H9 (cell line): ENCODE results near the gene SNX27. TPM values are rescaled to one million over a fixed set of nuclear protein-coding genes. Genes with fewer than 3 reads are reported as not detected.

Experiments
- DNase-seq: peaks from one replicate; pipeline ENCODE4 v3.0.0-alpha.2; 2017
- H2AFZ ChIP-seq: one replicate; pipeline ENCODE4 v1.6.1; 2013; ENCODE audit warnings: mild to moderate bottlenecking, low read length, control low read depth, moderate library complexity
- H2AK5ac ChIP-seq: 2 replicates; pipeline ENCODE4 v1.6.1; 2013; ENCODE audit warnings: low read length, control low read depth, mixed read lengths; ENCODE audit not compliant: insufficient read length
- H2BK120ac ChIP-seq: one replicate; pipeline ENCODE4 v1.6.1; 2013; ENCODE audit warnings: low read depth, mild to moderate bottlenecking, low read length, control low read depth, inconsistent platforms; ENCODE audit not compliant: poor library complexity, severe bottlenecking
- H2BK12ac ChIP-seq: 2 replicates; pipeline ENCODE4 v1.6.1; 2013; ENCODE audit warnings: low read length, control low read depth, mixed read lengths, low read depth; ENCODE audit not compliant: insufficient read length
- H2BK15ac ChIP-seq: 2 replicates; pipeline ENCODE4 v1.6.1; 2013; ENCODE audit warnings: low read depth, low read length, control low read depth
- H2BK20ac ChIP-seq: one replicate; pipeline ENCODE4 v1.6.1; 2013; ENCODE audit warnings: low read depth, mild to moderate bottlenecking, low read length, control low read depth, inconsistent platforms; ENCODE audit not compliant: poor library complexity, severe bottlenecking
- H2BK5ac ChIP-seq: 2 replicates; pipeline ENCODE4 v1.6.1; 2013; ENCODE audit warnings: low read length, control low read depth, mixed read lengths; ENCODE audit not compliant: insufficient read length
- H3K14ac ChIP-seq: 2 replicates; pipeline ENCODE4 v1.6.1; 2013; ENCODE audit warnings: low read length, control low read depth; ENCODE audit not compliant: insufficient read depth
- H3K18ac ChIP-seq: 2 replicates; pipeline ENCODE4 v1.6.1; 2013; ENCODE audit warnings: low read depth, mild to moderate bottlenecking, mixed read lengths, low read length, control low read depth; ENCODE audit not compliant: insufficient read length
- H3K23ac ChIP-seq: 2 replicates; pipeline ENCODE4 v1.6.1; 2013; ENCODE audit warnings: low read length, control low read depth, mixed read lengths, low read depth; ENCODE audit not compliant: insufficient read length
- H3K23me2 ChIP-seq: 2 replicates; pipeline ENCODE4 v1.6.1; 2013; ENCODE audit warnings: low read depth, mild to moderate bottlenecking, mixed read lengths, low read length, control low read depth; ENCODE audit not compliant: insufficient read length, poor library complexity, severe bottlenecking
- H3K27ac ChIP-seq: 2 replicates; pipeline ENCODE4 v1.5.1; 2013; ENCODE audit warnings: low read length, control low read depth, mixed read lengths, low read depth; ENCODE audit not compliant: insufficient read length
- H3K27me3 ChIP-seq: 2 replicates; pipeline ENCODE4 v1.6.1; 2013; ENCODE audit warnings: low read length, control low read depth, inconsistent platforms; ENCODE audit not compliant: insufficient read depth
- H3K4ac ChIP-seq: 2 replicates; pipeline ENCODE4 v1.6.1; 2013; ENCODE audit warnings: low read depth, mild to moderate bottlenecking, control low read depth, inconsistent platforms, low read length, moderate library complexity
- H3K4me1 ChIP-seq: 2 replicates; pipeline ENCODE4 v1.6.1; 2013; ENCODE audit warnings: low read length, control low read depth, inconsistent platforms; ENCODE audit not compliant: insufficient read depth
- H3K4me2 ChIP-seq: 2 replicates; pipeline ENCODE4 v1.6.1; 2013; ENCODE audit warnings: low read length, control low read depth, mixed read lengths; ENCODE audit not compliant: insufficient read length, insufficient read depth
- H3K56ac ChIP-seq: 2 replicates; pipeline ENCODE4 v1.6.1; 2013; ENCODE audit warnings: low read depth, mild to moderate bottlenecking, mixed read lengths, low read length, control low read depth; ENCODE audit not compliant: insufficient read length
- H3K79me1 ChIP-seq: 2 replicates; pipeline ENCODE4 v1.6.1; 2013; ENCODE audit warnings: low read depth, mild to moderate bottlenecking, moderate library complexity, low read length, control low read depth, inconsistent platforms; ENCODE audit not compliant: insufficient read depth, poor library complexity, severe bottlenecking
- H3K79me2 ChIP-seq: 2 replicates; pipeline ENCODE4 v1.6.1; 2013; ENCODE audit warnings: low read length, control low read depth, inconsistent platforms; ENCODE audit not compliant: insufficient read depth
- H3K9ac ChIP-seq: 2 replicates; pipeline ENCODE4 v1.6.1; 2013; ENCODE audit warnings: low read length, control low read depth, mixed read lengths; ENCODE audit not compliant: insufficient read length; ENCODE audit errors: extremely low read depth
- H3K9me3 ChIP-seq: one replicate; pipeline ENCODE4 v1.6.1; 2013; ENCODE audit warnings: low read depth, low read length, inconsistent platforms; ENCODE audit not compliant: control insufficient read depth
- H3T11ph ChIP-seq: one replicate; pipeline ENCODE4 v1.6.1; 2013; ENCODE audit warnings: mild to moderate bottlenecking, low read length, control low read depth, inconsistent platforms
- H4K20me1 ChIP-seq: one replicate; pipeline ENCODE4 v1.6.1; 2013; ENCODE audit not compliant: control insufficient read depth, insufficient read length, insufficient read depth
- H4K5ac ChIP-seq: 2 replicates; pipeline ENCODE4 v1.6.1; 2013; ENCODE audit warnings: low read depth, mild to moderate bottlenecking, mixed read lengths, low read length, control low read depth; ENCODE audit not compliant: insufficient read length
- H4K8ac ChIP-seq: replicated peaks from 2 replicates; pipeline ENCODE4 v1.6.1; 2013; ENCODE audit warnings: low read length, control low read depth, mixed read lengths, low read depth; ENCODE audit not compliant: insufficient read length
- H4K91ac ChIP-seq: 2 replicates; pipeline ENCODE4 v1.6.1; 2013; ENCODE audit warnings: low read depth, mild to moderate bottlenecking, moderate library complexity, mixed read lengths, low read length, control low read depth; ENCODE audit not compliant: insufficient read length
- H3K27ac Mint-ChIP-seq, 3 experiments: 2 replicates in 2 of 3; 3 replicates in 1 of 3; pipeline ENCODE4 v1.8.0; 2020 to 2021; ENCODE audit warnings: mixed read lengths in 3 of 3, mild to moderate bottlenecking in 1 of 3, moderate library complexity in 1 of 3
- H3K27me3 Mint-ChIP-seq: 2 replicates; pipeline ENCODE4 v1.8.0; 2021; ENCODE audit warnings: low read depth, mild to moderate bottlenecking, moderate library complexity, mixed read lengths
- H3K36me3 Mint-ChIP-seq, 3 experiments: 2 replicates in 2 of 3; 3 replicates in 1 of 3; pipeline ENCODE4 v1.8.0; 2020 to 2021; ENCODE audit warnings: low read depth in 3 of 3, mixed read lengths in 3 of 3; ENCODE audit not compliant: insufficient read depth in 1 of 3
- H3K4me1 Mint-ChIP-seq, 2 experiments: 2 replicates each; pipeline ENCODE4 v1.8.0; 2020; ENCODE audit warnings: mixed read lengths in 2 of 2
- H3K4me3 Mint-ChIP-seq, 2 experiments: 2 replicates in 1 of 2; 3 replicates in 1 of 2; pipeline ENCODE4 v1.8.0; 2020 to 2021; ENCODE audit warnings: mild to moderate bottlenecking in 2 of 2, mixed read lengths in 2 of 2, moderate library complexity in 1 of 2
- H3K9me3 Mint-ChIP-seq, 2 experiments: 2 replicates in 1 of 2; 3 replicates in 1 of 2; pipeline ENCODE4 v1.8.0; 2020; ENCODE audit warnings: mild to moderate bottlenecking in 2 of 2, mixed read lengths in 2 of 2, moderate library complexity in 1 of 2
- WGBS: extraction: QIAGEN DNeasy Blood & Tissue Kit; methylation state at CpG from one replicate; pipeline ENCODE4 v1.1.7; 2013; ENCODE audit warnings: missing lambda C conversion rate, low lambda C conversion rate, mixed read lengths; ENCODE audit not compliant: insufficient read length; ENCODE audit errors: extremely low coverage; 5-methylcytosine and 5-hydroxymethylcytosine counted together
- total RNA-seq: library from RNA; stranded (reverse); gene quantifications from 2 replicates; pipeline ENCODE4 v1.2.1, GENCODE V29; 2021
- TF ChIP-seq, protein P1 (sequence below): fragments of 200-600 bp; sonication (generic); conservative IDR thresholded peaks from 3 replicates; pipeline ENCODE4 v1.8.0; 2021; ENCODE audit warnings: antibody characterized with exemption, mild to moderate bottlenecking

The SNX27 gene
- total RNA-seq, 1 experiment from 2014 or later: 48.9 TPM

DNA sequence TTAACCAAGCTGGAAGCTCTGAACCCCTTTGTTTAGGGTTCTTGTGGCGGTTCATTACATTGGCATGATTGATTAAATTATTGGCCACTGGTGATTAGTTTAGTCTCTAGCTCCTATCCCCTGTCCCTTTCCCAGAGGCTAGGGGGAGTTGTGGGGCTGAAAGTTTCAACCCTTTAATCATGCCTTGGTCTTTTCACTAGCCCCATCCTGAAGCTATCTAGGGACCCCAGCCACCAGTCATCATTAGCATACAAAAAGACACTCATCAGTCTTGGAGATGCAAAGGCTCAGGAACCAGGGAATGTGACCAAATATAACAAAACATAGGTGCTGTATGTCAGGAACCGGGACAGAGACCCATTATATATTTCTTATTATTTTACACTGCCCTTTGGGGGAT is 34.7 kb upstream of the SNX27 start:
- Histone ChIP-seq H2BK15ac (no peak overlapping the region), H4K5ac (no peak overlapping the region), H3K9me3 (no peaks in the 10 kb centered on the region), H3K18ac (no peak overlapping the region), H3K79me1 (no peaks in the 10 kb centered on the region), H3K23ac (no peak overlapping the region), H2BK5ac (no peak overlapping the region), H2AK5ac (no peak overlapping the region), H3K27ac (no peak overlapping the region), H3K27me3 (no peaks in the 10 kb centered on the region), H4K20me1 (no peaks in the 10 kb centered on the region), H3K4me2 (no peak overlapping the region), H3K4me1 (no peaks in the 10 kb centered on the region), H3K23me2 (no peaks in the 10 kb centered on the region), H4K91ac (no peak overlapping the region), H2BK12ac (no peak overlapping the region), H3K79me2 (no peaks in the 10 kb centered on the region), H4K8ac (no peak overlapping the region), H3K56ac (no peak overlapping the region), H3T11ph (no peak overlapping the region), H2BK20ac (no peak overlapping the region), H3K9ac (no peak overlapping the region), H2AFZ (no peak overlapping the region), H3K4ac (no peak overlapping the region), H3K14ac (no peak overlapping the region), H2BK120ac (no peak overlapping the region)
- TF ChIP-seq, protein P1, sequence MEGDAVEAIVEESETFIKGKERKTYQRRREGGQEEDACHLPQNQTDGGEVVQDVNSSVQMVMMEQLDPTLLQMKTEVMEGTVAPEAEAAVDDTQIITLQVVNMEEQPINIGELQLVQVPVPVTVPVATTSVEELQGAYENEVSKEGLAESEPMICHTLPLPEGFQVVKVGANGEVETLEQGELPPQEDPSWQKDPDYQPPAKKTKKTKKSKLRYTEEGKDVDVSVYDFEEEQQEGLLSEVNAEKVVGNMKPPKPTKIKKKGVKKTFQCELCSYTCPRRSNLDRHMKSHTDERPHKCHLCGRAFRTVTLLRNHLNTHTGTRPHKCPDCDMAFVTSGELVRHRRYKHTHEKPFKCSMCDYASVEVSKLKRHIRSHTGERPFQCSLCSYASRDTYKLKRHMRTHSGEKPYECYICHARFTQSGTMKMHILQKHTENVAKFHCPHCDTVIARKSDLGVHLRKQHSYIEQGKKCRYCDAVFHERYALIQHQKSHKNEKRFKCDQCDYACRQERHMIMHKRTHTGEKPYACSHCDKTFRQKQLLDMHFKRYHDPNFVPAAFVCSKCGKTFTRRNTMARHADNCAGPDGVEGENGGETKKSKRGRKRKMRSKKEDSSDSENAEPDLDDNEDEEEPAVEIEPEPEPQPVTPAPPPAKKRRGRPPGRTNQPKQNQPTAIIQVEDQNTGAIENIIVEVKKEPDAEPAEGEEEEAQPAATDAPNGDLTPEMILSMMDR: 0 out of 3 replicates have a peak, but pooled peaks have one; percentile 13
- Mint-ChIP-seq H3K27ac (peak overlapping the region in 1 of 3 experiments; percentile 46; a peak in 1 of 7 replicates), H3K36me3 (peaks cover 8 to 57% (median 37%) of the 10 kb centered on the region in 3 experiments), H3K9me3 (no peaks in the 10 kb centered on the region), H3K4me1 (peaks cover 8 to 10% of the 10 kb centered on the region in 2 experiments), H3K27me3 (no peaks in the 10 kb centered on the region), H3K4me3 (no peak overlapping the region)
- no CpG with 5 or more reads among the region's 2 CpGs for WGBS
- no peak for DNase-seq
